ENCODE results near the gene CALR.

- TF ChIP-seq POLR2A (IDR thresholded peaks at IDR 0.05) (no peak), CTCF (IDR thresholded peaks at IDR 0.05) (no peak)
These were observed 17.4 kb upstream of the CALR start for GRCh38 chr19:12921047-12921446.
